GM12874 (cell line): ENCODE measurements around the gene NCAPH2.

ENCODE experiments used
- TF ChIP-seq, protein P1 (sequence below): IDR thresholded peaks from 2 replicates; pipeline ENCODE4 v1.5.1; 2011; ENCODE audit warnings: low read depth, mild to moderate bottlenecking, control low read depth, low read length, moderate library complexity; ENCODE audit not compliant: insufficient read depth

The NCAPH2 gene

DNA sequence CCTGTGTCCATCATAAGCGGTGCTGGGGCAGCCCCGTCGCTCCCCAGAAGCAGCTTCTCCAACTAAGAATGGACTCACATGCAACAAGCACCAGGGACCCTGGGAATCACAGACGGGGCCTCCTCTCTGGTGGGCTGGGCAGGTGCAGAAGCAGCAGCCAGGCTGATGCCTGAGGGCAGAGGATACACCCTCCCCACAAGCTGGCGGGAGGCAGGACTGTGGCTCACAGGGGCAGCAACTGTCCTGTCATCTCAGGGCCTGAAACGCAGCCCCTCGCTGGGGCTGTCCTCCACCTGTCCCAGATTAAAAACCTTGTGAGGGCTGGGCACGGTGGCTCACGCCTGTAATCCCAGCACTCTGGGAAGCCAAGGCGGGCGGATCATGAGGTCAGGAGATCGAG, 30.1 kb upstream of the NCAPH2 start:
- TF ChIP-seq, protein P1, sequence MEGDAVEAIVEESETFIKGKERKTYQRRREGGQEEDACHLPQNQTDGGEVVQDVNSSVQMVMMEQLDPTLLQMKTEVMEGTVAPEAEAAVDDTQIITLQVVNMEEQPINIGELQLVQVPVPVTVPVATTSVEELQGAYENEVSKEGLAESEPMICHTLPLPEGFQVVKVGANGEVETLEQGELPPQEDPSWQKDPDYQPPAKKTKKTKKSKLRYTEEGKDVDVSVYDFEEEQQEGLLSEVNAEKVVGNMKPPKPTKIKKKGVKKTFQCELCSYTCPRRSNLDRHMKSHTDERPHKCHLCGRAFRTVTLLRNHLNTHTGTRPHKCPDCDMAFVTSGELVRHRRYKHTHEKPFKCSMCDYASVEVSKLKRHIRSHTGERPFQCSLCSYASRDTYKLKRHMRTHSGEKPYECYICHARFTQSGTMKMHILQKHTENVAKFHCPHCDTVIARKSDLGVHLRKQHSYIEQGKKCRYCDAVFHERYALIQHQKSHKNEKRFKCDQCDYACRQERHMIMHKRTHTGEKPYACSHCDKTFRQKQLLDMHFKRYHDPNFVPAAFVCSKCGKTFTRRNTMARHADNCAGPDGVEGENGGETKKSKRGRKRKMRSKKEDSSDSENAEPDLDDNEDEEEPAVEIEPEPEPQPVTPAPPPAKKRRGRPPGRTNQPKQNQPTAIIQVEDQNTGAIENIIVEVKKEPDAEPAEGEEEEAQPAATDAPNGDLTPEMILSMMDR, result no peak

DNA sequence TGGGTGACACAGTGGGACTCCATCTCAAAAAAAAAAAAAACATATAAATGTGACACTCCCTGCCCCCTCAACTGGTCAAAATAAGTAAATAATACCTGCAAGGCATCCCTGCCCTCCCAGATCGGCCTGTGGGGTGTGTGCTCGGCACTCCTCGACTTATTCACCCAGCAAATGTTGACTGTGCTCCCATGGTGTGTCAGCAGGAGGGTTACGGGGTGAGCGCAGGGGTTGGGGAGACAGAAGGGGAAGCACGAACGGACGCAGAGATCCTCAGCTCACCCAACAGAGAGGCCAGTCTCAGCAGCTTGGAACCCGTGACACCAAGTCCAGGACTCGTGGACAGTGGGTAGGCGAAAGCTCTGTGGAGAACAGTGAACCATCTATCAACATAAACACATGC, 28.3 kb upstream of the NCAPH2 start:
- TF ChIP-seq, protein P1, result no peak

DNA sequence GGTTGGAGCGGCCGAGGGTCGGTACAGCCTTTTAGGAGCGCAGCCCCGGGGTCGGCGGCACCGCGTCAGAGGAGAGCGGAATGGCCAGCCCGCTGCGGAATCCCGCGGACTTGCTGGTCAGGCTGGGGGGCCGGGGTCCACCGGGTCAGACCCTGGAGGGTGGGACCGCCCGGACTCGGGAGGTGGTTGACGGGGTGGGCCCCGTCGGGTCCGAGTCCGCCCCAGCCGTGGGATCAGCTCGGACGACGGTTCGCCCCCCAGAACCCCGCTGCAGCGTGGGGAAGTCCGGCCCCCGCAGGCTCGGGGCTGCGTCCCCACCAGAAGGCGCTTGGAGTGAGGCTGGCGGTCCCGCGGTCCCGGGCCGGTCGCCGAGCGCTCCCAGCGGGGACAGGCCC, 27.0 kb upstream of the NCAPH2 start:
- TF ChIP-seq, protein P1, result no peak

DNA sequence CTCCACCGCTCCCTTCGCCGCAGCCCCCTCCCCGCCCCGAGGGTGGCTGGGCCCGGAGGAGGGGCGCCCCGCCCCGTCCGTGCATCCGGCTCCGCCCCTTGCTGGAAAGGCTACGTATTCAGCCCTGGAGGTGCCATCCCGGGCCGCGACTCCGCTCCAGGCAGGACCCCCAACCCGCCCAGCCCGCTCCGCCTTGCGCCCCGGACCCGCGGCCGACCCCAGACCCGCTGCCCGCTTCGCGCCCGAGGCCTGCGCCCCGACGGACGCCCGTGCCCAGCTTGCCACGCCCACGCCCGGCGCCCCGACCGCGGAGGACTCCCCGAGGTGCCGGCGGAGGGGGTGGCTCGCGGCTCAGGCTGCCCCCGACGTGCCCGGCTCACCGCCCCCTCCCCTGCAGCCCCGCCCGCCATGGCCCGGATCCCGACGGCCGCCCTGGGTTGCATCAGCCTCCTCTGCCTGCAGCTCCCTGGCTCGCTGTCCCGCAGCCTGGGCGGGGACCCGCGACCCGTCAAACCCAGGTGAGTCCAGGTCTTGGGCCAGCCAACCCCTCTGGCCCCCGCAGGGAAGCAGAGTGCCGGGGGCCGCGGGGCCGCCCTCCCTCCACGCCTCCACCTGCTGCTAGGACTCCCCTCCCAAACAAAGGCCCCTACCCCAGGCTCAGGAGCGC, 26.5 kb upstream of the NCAPH2 start, which contains the start of gene ADM2:
TSS of gene ADM2 (plus strand) at position 104 of the 667 bp plus-strand sequence. CDS start at position 409, 305 bp downstream.
- TF ChIP-seq, protein P1, result no peak

DNA sequence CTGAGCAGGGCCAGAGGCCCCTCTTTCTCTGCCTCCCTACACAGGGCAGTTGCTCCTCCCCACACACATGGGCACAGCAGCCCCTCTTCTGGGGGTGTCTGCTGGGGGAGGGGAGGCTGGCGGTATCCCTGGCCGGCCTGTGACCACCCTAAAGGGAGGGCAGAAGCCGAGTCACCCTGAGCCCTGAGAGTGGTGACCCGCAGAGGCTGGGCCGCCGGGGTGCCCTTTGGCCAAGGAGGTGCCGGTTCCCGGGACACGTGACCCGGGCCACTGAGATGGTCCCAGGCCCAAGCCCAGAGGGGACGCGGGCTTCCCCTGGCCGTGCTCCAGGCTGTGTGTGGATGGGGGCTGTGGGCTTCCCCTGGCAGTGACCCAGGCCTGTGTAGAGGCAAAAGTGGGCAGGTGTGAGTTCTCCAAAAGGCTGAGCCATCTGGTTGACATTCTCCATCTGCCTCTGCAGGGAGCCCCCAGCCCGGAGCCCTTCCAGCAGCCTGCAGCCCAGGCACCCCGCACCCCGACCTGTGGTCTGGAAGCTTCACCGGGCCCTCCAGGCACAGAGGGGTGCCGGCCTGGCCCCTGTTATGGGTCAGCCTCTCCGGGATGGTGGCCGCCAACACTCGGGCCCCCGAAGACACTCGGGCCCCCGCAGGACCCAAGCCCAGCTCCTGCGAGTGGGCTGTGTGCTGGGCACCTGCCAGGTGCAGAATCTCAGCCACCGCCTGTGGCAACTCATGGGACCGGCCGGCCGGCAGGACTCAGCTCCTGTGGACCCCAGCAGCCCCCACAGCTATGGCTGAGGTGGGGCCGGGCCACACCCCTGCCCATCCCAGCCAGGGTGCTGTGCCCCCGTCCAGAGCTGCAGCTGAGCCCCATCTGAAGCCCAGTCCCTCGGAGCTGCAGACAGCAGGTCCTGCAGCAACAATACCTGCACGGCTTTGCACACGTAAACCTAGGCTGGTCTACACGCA, 25.6 kb upstream of the NCAPH2 start:
- TF ChIP-seq, protein P1, result no peak

DNA sequence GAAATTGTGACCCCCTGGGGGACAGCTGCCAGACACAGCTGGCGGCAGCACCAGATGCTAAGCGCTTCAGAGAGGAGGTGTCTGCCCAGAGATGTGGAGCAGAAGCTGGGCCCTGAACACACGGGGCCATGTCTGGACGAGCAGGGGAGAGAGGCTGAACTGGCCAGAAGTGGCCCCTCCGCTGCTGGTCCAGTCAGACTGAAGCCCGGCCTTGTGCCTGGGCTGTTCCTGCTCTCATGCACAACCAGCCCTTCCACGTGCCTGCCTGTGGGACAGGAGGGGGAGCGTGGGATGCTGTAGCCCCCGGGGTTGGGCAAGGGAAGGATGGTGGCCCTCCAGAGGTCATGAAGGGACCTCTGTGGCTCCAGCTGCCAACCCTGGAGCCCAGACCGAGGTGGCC, 24.9 kb upstream of the NCAPH2 start:
- TF ChIP-seq, protein P1, result no peak

DNA sequence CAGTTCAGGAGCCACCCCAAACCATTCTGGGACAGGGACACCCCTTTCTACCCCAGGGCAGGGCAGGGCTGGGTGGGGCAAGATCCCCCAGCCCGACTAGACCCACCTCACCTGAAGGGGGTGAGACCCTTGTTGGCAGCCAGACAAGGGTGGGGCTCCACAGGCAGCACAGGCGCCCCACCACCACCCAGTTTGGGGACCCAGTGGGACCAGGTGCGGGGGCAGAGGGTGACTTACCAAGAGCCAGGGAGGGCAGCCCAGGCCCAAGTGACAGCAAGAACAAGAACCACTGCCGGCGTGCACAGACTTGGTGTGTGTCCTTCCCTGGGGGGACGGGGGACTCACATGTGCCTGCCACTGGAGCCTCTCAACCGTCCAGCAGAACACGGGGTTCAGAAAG, 24.5 kb upstream of the NCAPH2 start:
- TF ChIP-seq, protein P1, result no peak
